CD14-positive monocyte (primary cell): ENCODE data around the gene LY86. TPM values are rescaled to one million over a fixed set of nuclear protein-coding genes. Genes with fewer than 3 reads are reported as not detected.
A peak's percentile ranks its signal among the peaks of the same experiment; 100 is the strongest.

Experiments
- DNase-seq, 3 donors: peaks; one replicate each; pipeline ENCODE4 v3.0.0-alpha.2; 2011 to 2022
- H2AFZ ChIP-seq: 2 replicates; pipeline ENCODE4 v1.6.0; 2012; ENCODE audit warnings: mild to moderate bottlenecking, low read depth, low read length, inconsistent platforms; ENCODE audit not compliant: insufficient read depth, poor library complexity, severe bottlenecking
- H3K27ac ChIP-seq, 2 donors: 1 replicate in 1 of 2; 2 replicates in 1 of 2; pipeline ENCODE4 v1.5.1; 2012 to 2013; ENCODE audit warnings: low read length in 2 of 2, control low read depth in 1 of 2, inconsistent platforms in 1 of 2, low read depth in 1 of 2, mild to moderate bottlenecking in 1 of 2
- H3K27me3 ChIP-seq, 2 donors: one replicate each; pipeline versions ENCODE4 v1.6.0 to v1.6.1; 2011 to 2013; ENCODE audit warnings: low read length in 2 of 2; ENCODE audit not compliant: control insufficient read depth in 2 of 2, insufficient read depth in 2 of 2
- H3K36me3 ChIP-seq, 2 donors: replicated peaks in 1 of 2; 1 replicate in 1 of 2; 2 replicates in 1 of 2; pipeline versions ENCODE4 v1.5.1 to v1.6.1; 2012 to 2013; ENCODE audit warnings: low read length in 2 of 2, control low read depth in 1 of 2, inconsistent platforms in 1 of 2, mild to moderate bottlenecking in 1 of 2; ENCODE audit not compliant: insufficient read depth in 2 of 2, control insufficient read depth in 1 of 2
- H3K4me1 ChIP-seq, 2 donors: 1 replicate in 1 of 2; 2 replicates in 1 of 2; pipeline versions ENCODE4 v1.5.1 to v1.6.1; 2012 to 2013; ENCODE audit warnings: low read length in 2 of 2, control low read depth in 1 of 2, inconsistent platforms in 1 of 2, mild to moderate bottlenecking in 1 of 2, moderate library complexity in 1 of 2; ENCODE audit not compliant: insufficient read depth in 2 of 2, control insufficient read depth in 1 of 2
- H3K4me2 ChIP-seq: replicated peaks from 2 replicates; pipeline ENCODE3; 2012; ENCODE audit warnings: low read length, moderate library complexity, mild to moderate bottlenecking; ENCODE audit not compliant: poor library complexity, severe bottlenecking; ENCODE audit errors: extremely low read depth
- H3K4me3 ChIP-seq, 3 experiments: fragments of 200-600 bp in 1 of 3; sonication (generic) in 1 of 3; replicated peaks in 1 of 3; 1 replicate in 2 of 3; 2 replicates in 1 of 3; pipeline ENCODE4 v1.5.1; 2011 to 2013; ENCODE audit warnings: low read length in 3 of 3, mild to moderate bottlenecking in 3 of 3, control low read depth in 2 of 3, low read depth in 2 of 3, inconsistent platforms in 1 of 3, moderate library complexity in 1 of 3
- H3K79me2 ChIP-seq: 2 replicates; pipeline ENCODE4 v1.6.0; 2012; ENCODE audit warnings: mild to moderate bottlenecking, control low read depth, inconsistent platforms, low read length, moderate library complexity; ENCODE audit not compliant: insufficient read depth
- H3K9ac ChIP-seq: 2 replicates; pipeline ENCODE4 v1.6.0; 2017; ENCODE audit warnings: low read length, mild to moderate bottlenecking; ENCODE audit not compliant: insufficient read depth, poor library complexity, severe bottlenecking
- H3K9me3 ChIP-seq, 2 donors: replicated peaks in 1 of 2; 1 replicate in 1 of 2; 2 replicates in 1 of 2; pipeline versions ENCODE4 v1.5.1 to v1.6.1; 2012 to 2013; ENCODE audit warnings: low read length in 2 of 2, control low read depth in 1 of 2; ENCODE audit not compliant: control insufficient read depth in 1 of 2, insufficient read depth in 1 of 2
- H4K20me1 ChIP-seq: 2 replicates; pipeline ENCODE4 v1.6.0; 2012; ENCODE audit warnings: mild to moderate bottlenecking, low read length, control low read depth, moderate library complexity; ENCODE audit not compliant: insufficient read depth
- H3K27ac Mint-ChIP-seq, 7 donors: one replicate each; pipeline ENCODE4 v1.8.0; 2020; ENCODE audit warnings: mild to moderate bottlenecking in 7 of 7, mixed read lengths in 7 of 7, moderate library complexity in 6 of 7, inconsistent platforms in 2 of 7
- H3K27me3 Mint-ChIP-seq, 3 donors: one replicate each; pipeline ENCODE4 v1.8.0; 2021 to 2022; ENCODE audit warnings: low read depth in 3 of 3, mild to moderate bottlenecking in 3 of 3, mixed read lengths in 3 of 3, moderate library complexity in 3 of 3, inconsistent platforms in 1 of 3
- H3K36me3 Mint-ChIP-seq, 2 donors: one replicate each; pipeline ENCODE4 v1.8.0; 2020; ENCODE audit warnings: mixed read lengths in 2 of 2, inconsistent platforms in 1 of 2, mild to moderate bottlenecking in 1 of 2
- H3K4me1 Mint-ChIP-seq: one replicate; pipeline ENCODE4 v1.8.0; 2020; ENCODE audit warnings: mild to moderate bottlenecking, mixed read lengths
- H3K4me3 Mint-ChIP-seq, 2 donors: one replicate each; pipeline ENCODE4 v1.8.0; 2020; ENCODE audit warnings: mild to moderate bottlenecking in 2 of 2, mixed read lengths in 2 of 2, moderate library complexity in 1 of 2
- H3K9me3 Mint-ChIP-seq, 7 donors: one replicate each; pipeline ENCODE4 v1.8.0; 2020 to 2022; ENCODE audit warnings: mixed read lengths in 7 of 7, mild to moderate bottlenecking in 6 of 7, moderate library complexity in 6 of 7, inconsistent platforms in 2 of 7
- WGBS: methylation state at CpG from one replicate; pipeline ENCODE4 v1.1.5; 2013; ENCODE audit warnings: missing lambda C conversion rate; ENCODE audit not compliant: insufficient coverage; 5-methylcytosine and 5-hydroxymethylcytosine counted together
- intact Hi-C, 2 donors: fragments of 100-400 bp; cut with micrococcal nuclease; formaldehyde crosslinking; loops; one replicate each; pipeline versions ENCODE4 v1.15.0 to v1.15.1; 2023
- polyA plus RNA-seq, 3 donors: library from polyadenylated mRNA; depleted of rRNA in 1 of 3; unstranded in 2 of 3; stranded (reverse) in 1 of 3; fragments of 300-500 nt in 2 of 3; fragments of >200 nt in 1 of 3; fragmentation: Illumina TruSeq in 2 of 3; gene quantifications; 1 replicate in 2 of 3; 2 replicates in 1 of 3; pipeline ENCODE4 v1.2.3, GENCODE V29; 2012 to 2021
- TF ChIP-seq, protein P1 (sequence below): fragments of 200-600 bp; IDR thresholded peaks from one replicate; pipeline ENCODE4 v1.8.0; 2022; ENCODE audit warnings: antibody characterized with exemption, mild to moderate bottlenecking

LY86 gene
- polyA plus RNA-seq, 3 donors, result 166 to 609 (median 454) TPM

DNA sequence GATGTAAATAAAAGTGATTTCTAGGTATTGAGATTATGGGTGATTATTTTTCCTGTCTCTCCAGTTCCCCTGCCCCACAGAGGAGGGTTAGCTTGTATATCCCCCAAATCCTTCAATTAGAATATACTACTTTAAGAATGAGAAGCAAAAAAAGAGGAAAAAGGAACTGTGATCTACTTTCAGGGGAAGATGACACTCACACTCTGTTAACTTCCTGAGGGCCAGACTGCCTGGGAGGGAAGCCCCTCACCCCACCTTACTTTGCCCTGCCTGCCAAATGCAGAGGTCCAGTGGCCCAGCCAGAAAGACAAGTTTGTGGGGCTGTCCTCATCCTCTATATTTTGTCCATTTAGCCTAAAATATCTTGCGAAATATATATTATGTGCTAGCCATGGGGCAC lies 9.2 kb upstream of the LY86 start:
- Histone ChIP-seq H2AFZ (no peak overlapping the region), H3K36me3 (no peaks in the 10 kb centered on the region), H3K4me3 (no peak overlapping the region), H4K20me1 (no peaks in the 10 kb centered on the region), H3K27ac (peak overlapping the region in 1 of 2 donors; percentile 62), H3K9ac (no peak overlapping the region), H3K27me3 (no peaks in the 10 kb centered on the region), H3K4me1 (peaks cover 14 to 17% of the 10 kb centered on the region in 2 donors), H3K4me2 (peak overlapping the region; percentile 13), H3K9me3 (peaks cover 0 to 9% of the 10 kb centered on the region in 2 donors), H3K79me2 (no peaks in the 10 kb centered on the region)
- Mint-ChIP-seq H3K36me3 (no peaks in the 10 kb centered on the region), H3K27ac (peak overlapping the region in 6 of 7 donors; percentile 14 to 91 (median 81)), H3K4me3 (no peak overlapping the region), H3K9me3 (peaks cover 2 to 11% (median 7%) of the 10 kb centered on the region in 7 donors), H3K4me1 (peaks cover 22% of the 10 kb centered on the region), H3K27me3 (no peaks in the 10 kb centered on the region)
- no CpG with 5 or more reads among the region's 1 CpG for WGBS
- intact Hi-C loops, result no loop called here
- TF ChIP-seq, protein P1, sequence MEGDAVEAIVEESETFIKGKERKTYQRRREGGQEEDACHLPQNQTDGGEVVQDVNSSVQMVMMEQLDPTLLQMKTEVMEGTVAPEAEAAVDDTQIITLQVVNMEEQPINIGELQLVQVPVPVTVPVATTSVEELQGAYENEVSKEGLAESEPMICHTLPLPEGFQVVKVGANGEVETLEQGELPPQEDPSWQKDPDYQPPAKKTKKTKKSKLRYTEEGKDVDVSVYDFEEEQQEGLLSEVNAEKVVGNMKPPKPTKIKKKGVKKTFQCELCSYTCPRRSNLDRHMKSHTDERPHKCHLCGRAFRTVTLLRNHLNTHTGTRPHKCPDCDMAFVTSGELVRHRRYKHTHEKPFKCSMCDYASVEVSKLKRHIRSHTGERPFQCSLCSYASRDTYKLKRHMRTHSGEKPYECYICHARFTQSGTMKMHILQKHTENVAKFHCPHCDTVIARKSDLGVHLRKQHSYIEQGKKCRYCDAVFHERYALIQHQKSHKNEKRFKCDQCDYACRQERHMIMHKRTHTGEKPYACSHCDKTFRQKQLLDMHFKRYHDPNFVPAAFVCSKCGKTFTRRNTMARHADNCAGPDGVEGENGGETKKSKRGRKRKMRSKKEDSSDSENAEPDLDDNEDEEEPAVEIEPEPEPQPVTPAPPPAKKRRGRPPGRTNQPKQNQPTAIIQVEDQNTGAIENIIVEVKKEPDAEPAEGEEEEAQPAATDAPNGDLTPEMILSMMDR, result no peak
- peak in 2 of 3 donors; percentile 43 to 48 for DNase-seq

DNA sequence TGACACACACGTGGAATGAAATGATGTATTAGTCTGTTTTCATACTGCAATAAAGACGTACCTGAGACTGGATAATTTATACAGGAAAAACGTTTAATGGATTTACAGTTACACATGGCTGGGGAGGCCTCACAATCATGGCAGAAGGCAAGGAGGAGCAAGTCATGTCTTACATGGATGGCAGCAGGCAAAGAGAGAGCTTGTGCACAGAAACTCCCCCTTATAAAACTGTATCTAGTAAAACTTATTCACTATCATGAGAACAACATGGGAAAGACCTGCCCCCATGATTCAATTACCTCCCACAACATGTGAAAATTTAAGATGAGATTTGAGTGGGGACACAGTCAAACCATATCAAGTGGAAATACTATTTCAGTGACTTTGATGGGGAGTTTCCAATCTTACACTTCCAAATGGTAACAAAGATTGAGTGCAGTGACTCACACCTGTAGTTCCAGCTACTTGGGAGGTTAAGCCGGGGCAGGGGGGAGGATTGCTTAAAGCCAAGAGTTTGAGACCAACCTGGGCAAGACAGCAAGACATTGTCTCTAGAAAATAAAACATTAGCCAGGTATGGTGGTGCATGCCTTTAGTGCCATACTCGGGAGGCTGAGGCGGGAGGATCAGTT lies 8.2 kb upstream of the LY86 start:
- Histone ChIP-seq H4K20me1 (no peaks in the 10 kb centered on the region), H3K4me3 (no peak overlapping the region), H3K27me3 (no peaks in the 10 kb centered on the region), H3K9me3 (peaks cover 0 to 9% of the 10 kb centered on the region in 2 donors), H3K4me2 (no peak overlapping the region), H3K27ac (no peak overlapping the region), H3K9ac (no peak overlapping the region), H3K79me2 (no peaks in the 10 kb centered on the region), H2AFZ (no peak overlapping the region), H3K36me3 (no peaks in the 10 kb centered on the region), H3K4me1 (peaks cover 14 to 17% of the 10 kb centered on the region in 2 donors)
- 100% methylated on average over 2 of the region's 6 CpGs for WGBS
- H3K4me1 Mint-ChIP-seq, result peaks cover 28% of the 10 kb centered on the region
- no peaks in the 10 kb centered on the region for H3K27me3 Mint-ChIP-seq
- intact Hi-C loops, result loop anchor here in 1 of 2 donors (10.0 kb wide), 1 partner anchor 1504 kb away; no protein-coding TSS in a partner anchor
- no peaks in the 10 kb centered on the region for H3K36me3 Mint-ChIP-seq
- TF ChIP-seq, protein P1, result no peak
- H3K27ac Mint-ChIP-seq, result peak overlapping the region in 2 of 7 donors; percentile 64 to 72
- no peak overlapping the region for H3K4me3 Mint-ChIP-seq
- peaks cover 2 to 8% (median 4%) of the 10 kb centered on the region in 7 donors for H3K9me3 Mint-ChIP-seq
- peak in 1 of 3 donors; percentile 51 for DNase-seq
